Tibial nerve (tissue), 4 donors: ENCODE measurements around the gene NEDD9.
A peak's percentile ranks its signal among the peaks of the same experiment; 100 is the strongest.

Experiments
- EP300 ChIP-seq, 2 donors: sonication (generic); formaldehyde crosslinking; IDR thresholded peaks; one replicate each; pipeline ENCODE4 v1.6.1; 2017; ENCODE audit warnings: antibody characterized with exemption in 2 of 2, mild to moderate bottlenecking in 1 of 2
- POLR2A ChIP-seq, 2 donors: fragments of 450-650 bp; IDR thresholded peaks; one replicate each; pipeline ENCODE4 v1.6.1; 2017; ENCODE audit warnings: antibody characterized with exemption in 2 of 2, mild to moderate bottlenecking in 2 of 2, moderate library complexity in 2 of 2
- TF ChIP-seq, protein P1 (sequence below), 5 experiments: fragments of 200-600 bp in 3 of 5; fragments of 450-650 bp in 2 of 5; sonication (generic) in 3 of 5; IDR thresholded peaks; one replicate each; pipeline ENCODE4 v1.5.1; 2016 to 2019; ENCODE audit warnings: antibody characterized with exemption in 5 of 5, mild to moderate bottlenecking in 3 of 5, moderate library complexity in 2 of 5

- TF ChIP-seq, protein P1, sequence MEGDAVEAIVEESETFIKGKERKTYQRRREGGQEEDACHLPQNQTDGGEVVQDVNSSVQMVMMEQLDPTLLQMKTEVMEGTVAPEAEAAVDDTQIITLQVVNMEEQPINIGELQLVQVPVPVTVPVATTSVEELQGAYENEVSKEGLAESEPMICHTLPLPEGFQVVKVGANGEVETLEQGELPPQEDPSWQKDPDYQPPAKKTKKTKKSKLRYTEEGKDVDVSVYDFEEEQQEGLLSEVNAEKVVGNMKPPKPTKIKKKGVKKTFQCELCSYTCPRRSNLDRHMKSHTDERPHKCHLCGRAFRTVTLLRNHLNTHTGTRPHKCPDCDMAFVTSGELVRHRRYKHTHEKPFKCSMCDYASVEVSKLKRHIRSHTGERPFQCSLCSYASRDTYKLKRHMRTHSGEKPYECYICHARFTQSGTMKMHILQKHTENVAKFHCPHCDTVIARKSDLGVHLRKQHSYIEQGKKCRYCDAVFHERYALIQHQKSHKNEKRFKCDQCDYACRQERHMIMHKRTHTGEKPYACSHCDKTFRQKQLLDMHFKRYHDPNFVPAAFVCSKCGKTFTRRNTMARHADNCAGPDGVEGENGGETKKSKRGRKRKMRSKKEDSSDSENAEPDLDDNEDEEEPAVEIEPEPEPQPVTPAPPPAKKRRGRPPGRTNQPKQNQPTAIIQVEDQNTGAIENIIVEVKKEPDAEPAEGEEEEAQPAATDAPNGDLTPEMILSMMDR (IDR thresholded peaks at IDR 0.05), result no peak
- no peak for TF ChIP-seq POLR2A (IDR thresholded peaks at IDR 0.05)
- peak in 1 of 2 donors; percentile 82 for TF ChIP-seq EP300 (IDR thresholded peaks at IDR 0.05)
These were observed 30.9 kb upstream of the NEDD9 start for GRCh38 chr6:11263291-11263775.
